NOMO-1 treated with DMSO at 0.1 percent for 48 hours (cell line): ENCODE results near the gene IL17REL.
A peak's percentile ranks its signal among the peaks of the same experiment; 100 is the strongest.

Source experiments
- DNase-seq: peaks from one replicate; lab custom pipeline; 2025; ENCODE audit not compliant: unreplicated experiment; lab: John Stamatoyannopoulos, UW

Gene IL17REL

GRCh38 chr22:49958931-49959781 is 53.4 kb downstream of the IL17REL start:
- DNase-seq, result no peak

DNA sequence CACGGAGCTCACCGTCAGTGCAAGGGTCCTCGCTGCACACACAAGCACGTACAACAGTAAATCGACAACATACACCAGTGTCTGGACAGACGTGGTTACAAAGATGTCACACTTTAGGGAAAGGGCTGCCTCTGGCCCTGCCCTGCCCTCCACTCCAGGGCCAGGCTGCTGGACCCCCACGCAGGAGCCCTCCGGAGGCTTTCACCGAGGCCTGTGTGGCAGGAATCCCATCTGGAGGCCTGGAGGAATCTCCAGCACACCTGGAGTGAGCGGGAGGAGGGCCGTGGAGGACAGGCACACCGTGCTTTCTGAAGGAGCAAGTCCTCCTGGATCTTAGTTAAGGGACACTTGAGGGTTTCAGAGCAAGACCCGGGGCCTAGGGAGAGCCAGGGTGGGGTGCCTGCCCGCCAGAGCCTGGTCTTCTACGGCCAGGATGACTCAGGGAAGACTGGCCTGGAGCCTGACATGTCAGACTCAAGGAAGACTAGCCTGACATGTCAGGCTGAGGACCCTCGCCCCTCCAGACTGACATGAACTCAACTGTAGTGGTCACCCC is 54.1 kb downstream of the IL17REL start:
- no peak for DNase-seq

- no peak for DNase-seq
Measured at GRCh38 chr22:49957826-49958365, 54.7 kb downstream of the IL17REL start.

- no peak for DNase-seq
Measured at GRCh38 chr22:49956914-49957825, 55.4 kb downstream of the IL17REL start.

GRCh38 chr22:49956418-49956770 is 56.2 kb downstream of the IL17REL start:
- no peak for DNase-seq

DNA sequence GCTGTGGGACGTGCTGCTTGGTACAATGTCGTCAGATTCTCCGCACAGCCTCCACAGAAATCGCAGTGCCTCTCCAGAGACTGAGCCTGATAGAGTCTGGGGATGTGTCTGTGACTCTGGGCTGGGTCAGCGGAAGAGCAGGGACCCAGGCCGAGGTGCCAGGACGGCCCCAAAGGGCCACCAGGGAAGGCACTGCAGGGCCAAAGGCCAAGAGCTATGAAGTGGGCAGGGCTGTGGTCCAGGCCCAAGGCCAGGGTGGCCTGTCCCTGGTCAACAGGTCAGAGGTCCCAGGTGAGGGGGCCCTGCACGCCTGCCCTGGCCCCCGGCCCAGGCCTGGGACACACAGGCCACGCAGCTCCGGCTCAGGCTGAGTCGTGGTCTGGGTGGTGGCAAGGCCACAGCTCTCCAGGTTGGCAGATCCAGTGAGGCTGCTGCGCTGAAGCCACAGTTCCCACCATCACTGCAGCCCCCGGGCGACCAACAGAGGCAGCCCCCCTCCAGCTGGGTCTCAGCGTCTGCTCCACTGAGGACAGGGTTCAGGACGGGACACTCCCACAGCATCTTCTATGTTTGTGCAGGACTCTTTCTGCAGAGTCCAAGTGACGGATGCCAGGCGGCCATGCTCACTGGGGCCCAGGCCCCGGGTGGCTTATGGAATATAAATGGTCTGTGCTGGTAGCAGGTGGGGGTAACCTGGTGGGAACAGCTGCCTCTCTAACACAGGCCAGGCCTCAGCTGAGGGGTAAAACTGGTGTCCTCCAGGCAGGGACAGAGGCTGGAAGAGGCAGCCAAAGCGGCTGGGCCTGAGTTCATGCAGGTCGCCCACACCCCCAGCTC is 56.8 kb downstream of the IL17REL start:
- no peak for DNase-seq

- no peak for DNase-seq
Measured at GRCh38 chr22:49954991-49955580, 57.5 kb downstream of the IL17REL start.

GRCh38 chr22:49954354-49954753 is 58.2 kb downstream of the IL17REL start:
- DNase-seq, result no peak

DNA sequence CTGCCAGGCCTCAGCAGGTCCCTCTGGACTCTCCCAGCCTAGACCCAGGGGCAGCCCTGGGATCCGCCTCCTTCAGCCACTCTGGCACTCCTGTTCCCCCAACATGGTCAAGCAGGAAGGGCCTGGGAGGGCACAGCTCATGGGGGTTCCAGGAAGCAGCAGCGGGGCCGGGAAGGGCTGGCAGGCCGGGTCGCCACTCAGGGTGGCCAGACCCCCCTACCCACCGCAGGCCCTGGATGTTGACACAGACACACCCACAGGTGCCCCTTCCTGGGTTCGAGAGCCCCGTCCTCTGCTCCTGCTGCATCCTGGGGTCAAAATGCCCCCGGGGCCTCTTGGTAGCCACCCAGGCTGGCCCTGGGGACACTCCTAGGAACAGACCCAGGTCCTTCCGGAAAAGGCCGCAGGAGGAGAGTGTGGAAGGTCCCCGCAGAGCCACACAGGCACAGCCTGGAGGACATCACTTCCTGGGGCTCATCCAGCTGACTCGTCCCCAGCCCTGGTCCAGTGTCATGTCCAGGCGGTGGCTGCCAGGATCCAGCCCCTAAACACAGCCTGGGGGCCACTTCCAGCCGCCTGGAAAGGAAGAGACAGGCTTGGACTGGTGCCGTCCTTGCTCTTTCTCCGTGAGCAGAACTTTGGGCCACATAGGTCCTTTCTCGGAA is 58.8 kb downstream of the IL17REL start:
- DNase-seq, result no peak

- peak; percentile 14 for DNase-seq
Measured at GRCh38 chr22:49953027-49953679, 59.4 kb downstream of the IL17REL start.

DNA sequence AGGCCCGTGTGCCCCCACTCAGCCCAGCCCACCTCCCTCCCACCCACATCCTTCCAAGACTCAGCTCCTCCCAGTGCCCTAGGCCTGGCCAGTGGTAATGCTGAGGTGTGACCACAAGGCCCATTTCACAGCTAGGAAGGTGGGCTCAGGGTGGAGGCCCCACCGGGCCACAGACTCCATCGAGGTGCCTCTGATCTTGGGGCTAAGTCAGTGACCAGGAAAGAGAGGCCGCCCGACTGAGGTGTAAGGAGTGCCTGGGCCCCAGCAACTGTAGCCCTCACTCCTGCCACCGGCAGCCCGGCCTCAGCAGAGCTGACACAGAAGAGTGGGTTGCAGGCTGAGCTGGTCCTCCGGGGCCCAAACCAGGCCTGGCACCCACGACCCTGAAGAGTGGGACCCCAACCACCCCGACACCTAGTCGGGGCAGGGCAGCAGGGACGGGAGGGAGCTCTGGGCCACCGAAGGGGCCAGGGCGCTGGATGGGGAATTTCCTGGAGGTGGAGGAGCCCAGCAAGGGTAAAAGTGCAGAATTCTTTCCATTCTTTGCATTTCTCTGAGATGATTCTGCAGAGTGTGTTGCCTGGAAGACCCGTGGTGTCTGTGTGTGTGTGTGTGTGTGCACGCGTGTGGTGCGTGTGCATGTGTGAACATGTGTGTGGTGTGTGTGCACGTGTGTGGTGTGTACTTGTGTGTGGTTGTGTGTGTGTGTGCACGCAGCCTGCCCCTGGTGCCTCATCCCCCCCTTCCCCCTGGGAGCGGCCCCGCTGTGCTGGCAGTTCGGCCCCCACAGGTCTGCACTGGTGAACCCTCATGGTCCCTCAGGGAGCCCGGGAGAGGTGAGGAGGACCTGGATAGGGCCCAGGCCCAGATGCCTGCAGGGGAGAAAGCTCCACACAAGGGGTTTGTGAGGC is 60.3 kb downstream of the IL17REL start:
- no peak for DNase-seq

DNA sequence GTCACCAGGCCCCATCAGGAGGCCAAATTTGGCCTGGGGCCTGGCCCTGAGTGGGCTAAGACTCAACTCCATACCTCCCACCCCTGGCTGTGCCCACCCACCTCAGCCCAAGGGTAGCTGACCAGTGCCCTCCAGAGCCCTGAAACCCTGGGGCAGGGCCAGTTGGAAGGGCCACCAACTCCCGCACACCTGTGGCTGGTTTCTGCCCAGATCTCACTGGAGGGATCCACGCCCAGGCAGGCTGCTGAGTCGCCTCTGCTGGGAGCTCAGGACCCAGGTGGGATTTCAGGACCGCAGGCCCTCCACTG is 60.9 kb downstream of the IL17REL start:
- no peak for DNase-seq

DNA sequence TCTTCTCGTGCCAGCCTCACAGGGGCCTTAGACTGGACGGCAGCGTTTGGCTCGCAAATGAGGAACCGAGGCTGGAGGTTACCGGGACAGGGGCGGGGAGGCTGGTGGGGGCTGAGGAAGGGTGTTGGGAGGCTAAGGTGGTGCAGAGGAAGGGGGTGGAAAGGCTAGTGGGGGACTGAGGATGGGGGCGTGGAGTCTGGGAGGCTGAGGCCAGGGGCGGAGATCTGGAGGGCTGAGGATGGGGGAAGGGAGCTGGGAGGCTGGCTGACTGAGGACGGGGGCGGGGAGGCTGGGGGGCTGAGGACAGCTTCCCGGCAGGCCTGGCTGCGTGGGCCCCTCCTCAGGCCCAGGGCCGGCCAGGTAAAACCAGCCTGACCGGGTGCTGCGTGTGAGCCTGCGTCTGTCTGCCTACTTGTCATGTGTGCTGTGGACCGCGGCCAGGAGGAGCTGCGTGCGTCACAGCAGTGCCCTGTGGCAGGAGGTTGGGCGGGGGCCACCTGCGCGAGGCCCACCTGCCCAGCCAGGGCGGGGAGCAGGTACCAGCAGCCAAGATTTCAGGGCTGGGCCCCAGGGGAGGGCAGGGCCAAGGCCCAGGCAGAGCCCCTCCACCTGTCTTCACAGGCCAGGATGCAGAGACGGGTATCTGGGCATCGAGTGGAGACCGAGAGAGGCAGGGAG is 61.4 kb downstream of the IL17REL start:
- DNase-seq, result peak; percentile 14

DNA sequence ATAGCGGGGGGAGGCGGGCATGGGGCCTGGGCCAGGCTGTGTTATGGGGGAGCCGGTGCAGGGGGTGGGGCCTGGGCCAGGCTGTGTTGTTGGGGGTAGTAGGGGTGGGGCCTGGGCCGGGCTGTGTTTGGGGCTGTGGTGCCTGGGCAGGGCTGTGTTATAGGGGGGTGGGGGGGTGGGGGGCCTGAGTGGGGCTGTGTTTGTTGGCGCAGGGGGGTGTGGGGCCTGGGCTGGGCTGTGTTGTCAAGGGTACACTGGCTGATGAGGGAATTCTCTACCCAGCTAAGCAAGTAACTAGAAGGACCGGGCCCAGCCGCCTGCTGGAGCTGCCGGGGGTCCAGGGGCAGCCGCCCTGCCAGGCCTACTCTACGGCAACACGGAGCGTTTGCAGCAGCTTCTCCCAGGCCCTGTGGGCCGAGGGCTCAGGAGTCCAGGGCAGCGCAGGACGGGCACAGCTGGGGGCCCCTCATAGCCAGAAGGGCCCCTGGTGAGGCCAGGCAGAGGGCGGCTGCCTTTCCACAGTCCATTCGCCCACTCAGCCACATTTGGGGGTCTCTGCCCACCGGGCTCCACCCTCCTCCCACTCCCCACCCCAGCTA is 62.1 kb downstream of the IL17REL start:
- DNase-seq, result no peak

DNA sequence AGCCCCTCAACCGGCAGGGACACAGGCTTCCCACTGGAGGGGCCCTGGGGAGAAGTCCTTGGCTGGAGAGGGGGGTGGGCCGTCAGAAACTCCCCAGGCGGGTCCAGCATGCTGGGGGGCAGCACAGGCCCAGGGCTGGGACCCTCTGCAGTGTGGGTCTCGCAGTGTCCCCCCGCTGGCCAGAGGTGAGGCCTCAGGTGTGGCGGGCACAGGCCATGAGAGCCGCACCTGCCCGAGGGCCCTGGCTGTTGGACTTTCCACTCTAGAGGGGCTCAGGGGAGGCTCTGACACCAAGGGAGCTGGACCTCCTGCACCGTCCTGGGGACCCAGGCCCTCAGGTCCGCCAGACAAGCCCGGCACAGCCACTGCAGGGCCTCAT is 62.7 kb downstream of the IL17REL start:
- no peak for DNase-seq

- no peak for DNase-seq
Measured at GRCh38 chr22:49948958-49949913, 63.3 kb downstream of the IL17REL start.
